ENCODE results near the gene DOC2B.

- TF ChIP-seq ZNF121 (tag by site-specific recombination; IDR thresholded peaks at IDR 0.05) (no peak), ZNF670 (tag by site-specific recombination; IDR thresholded peaks at IDR 0.05; ENCODE audit: low read depth) (no peak), ZNF169 (tag by site-specific recombination; IDR thresholded peaks at IDR 0.05) (no peak), ZNF658 (tag by site-specific recombination; IDR thresholded peaks at IDR 0.05) (no peak), REST (tag by site-specific recombination; IDR thresholded peaks at IDR 0.05) (no peak), HOXA7 (CRISPR knock-in tag; IDR thresholded peaks at IDR 0.05; ENCODE audit: borderline replicate concordance) (no peak), ZFP3 (tag by site-specific recombination; IDR thresholded peaks at IDR 0.05; ENCODE audit: low read depth) (no peak), ZNF707 (tag by site-specific recombination; IDR thresholded peaks at IDR 0.05) (no peak), CTCF (tag by site-specific recombination; IDR thresholded peaks at IDR 0.05) (no peak), ZNF292 (tag by site-specific recombination; IDR thresholded peaks at IDR 0.05; ENCODE audit: borderline replicate concordance, low read depth) (no peak)
- TF ChIP-seq, protein P1, sequence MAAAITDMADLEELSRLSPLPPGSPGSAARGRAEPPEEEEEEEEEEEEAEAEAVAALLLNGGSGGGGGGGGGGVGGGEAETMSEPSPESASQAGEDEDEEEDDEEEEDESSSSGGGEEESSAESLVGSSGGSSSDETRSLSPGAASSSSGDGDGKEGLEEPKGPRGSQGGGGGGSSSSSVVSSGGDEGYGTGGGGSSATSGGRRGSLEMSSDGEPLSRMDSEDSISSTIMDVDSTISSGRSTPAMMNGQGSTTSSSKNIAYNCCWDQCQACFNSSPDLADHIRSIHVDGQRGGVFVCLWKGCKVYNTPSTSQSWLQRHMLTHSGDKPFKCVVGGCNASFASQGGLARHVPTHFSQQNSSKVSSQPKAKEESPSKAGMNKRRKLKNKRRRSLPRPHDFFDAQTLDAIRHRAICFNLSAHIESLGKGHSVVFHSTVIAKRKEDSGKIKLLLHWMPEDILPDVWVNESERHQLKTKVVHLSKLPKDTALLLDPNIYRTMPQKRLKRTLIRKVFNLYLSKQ (tag by site-specific recombination; IDR thresholded peaks at IDR 0.05; ENCODE audit: borderline replicate concordance), result no peak
Measured at GRCh38 chr17:230395-230770, 48.9 kb upstream of the DOC2B start.

Data from HEK293 (cell line).